C4-2B (cell line): ENCODE measurements around the gene FAM156A.
"Not testable (repeated sequence)": the region's sequence is repeated elsewhere in the genome, so short reads cannot be mapped to it uniquely, and the experiment has no call there.

Source experiments
- CTCF ChIP-seq: fragments of 450-650 bp; conservative IDR thresholded peaks from 2 replicates; pipeline ENCODE4 v1.5.1; 2017; ENCODE audit warnings: mild to moderate bottlenecking
- ZFX ChIP-seq: fragments of 450-650 bp; IDR thresholded peaks from 2 replicates; pipeline ENCODE4 v1.6.1; 2017

GRCh38 chrX:52907137-52907536, 51.2 kb downstream of the FAM156A start:
- TF ChIP-seq CTCF, ZFX: not testable (repeated sequence)
